ENCODE data around the gene PLOD1. TPM values are rescaled to one million over a fixed set of nuclear protein-coding genes. Genes with fewer than 3 reads are reported as not detected.

PLOD1 gene
- total RNA-seq, 2 donors from 2014 or later = 71.5 to 81.8 TPM

DNA sequence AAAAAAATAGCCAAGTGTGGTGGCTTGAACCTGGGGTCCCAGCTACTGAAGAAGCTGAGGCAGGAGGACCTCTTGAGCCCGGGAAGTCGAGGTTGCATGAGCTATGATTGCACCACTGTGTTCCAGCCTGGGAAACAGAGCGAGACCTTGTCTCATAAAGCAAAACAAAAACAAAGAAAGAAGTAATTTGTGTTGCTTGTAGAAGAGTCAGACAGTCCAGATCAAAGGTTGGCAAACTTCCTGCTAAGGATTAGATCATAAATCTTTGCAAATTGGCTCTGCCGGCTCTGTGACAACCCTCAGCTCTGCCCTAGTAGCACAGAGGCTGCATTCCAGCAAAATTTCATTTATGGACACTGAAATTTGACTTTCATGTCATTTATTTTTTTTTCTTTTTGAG, 26.7 kb downstream of the PLOD1 start:
- 93 to 95% methylated on average over 4 of the region's 4 CpGs for WGBS, 2 experiments (ENCODE audit: insufficient coverage in 1 of 2, insufficient read length in 1 of 2)
- TF ChIP-seq, protein P1, sequence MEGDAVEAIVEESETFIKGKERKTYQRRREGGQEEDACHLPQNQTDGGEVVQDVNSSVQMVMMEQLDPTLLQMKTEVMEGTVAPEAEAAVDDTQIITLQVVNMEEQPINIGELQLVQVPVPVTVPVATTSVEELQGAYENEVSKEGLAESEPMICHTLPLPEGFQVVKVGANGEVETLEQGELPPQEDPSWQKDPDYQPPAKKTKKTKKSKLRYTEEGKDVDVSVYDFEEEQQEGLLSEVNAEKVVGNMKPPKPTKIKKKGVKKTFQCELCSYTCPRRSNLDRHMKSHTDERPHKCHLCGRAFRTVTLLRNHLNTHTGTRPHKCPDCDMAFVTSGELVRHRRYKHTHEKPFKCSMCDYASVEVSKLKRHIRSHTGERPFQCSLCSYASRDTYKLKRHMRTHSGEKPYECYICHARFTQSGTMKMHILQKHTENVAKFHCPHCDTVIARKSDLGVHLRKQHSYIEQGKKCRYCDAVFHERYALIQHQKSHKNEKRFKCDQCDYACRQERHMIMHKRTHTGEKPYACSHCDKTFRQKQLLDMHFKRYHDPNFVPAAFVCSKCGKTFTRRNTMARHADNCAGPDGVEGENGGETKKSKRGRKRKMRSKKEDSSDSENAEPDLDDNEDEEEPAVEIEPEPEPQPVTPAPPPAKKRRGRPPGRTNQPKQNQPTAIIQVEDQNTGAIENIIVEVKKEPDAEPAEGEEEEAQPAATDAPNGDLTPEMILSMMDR (conservative IDR thresholded peaks at IDR 0.05) = no peak
- no peak overlapping the region for H3K4me3 ChIP-seq (ENCODE audit: low read length)
- no peak overlapping the region for H3K9ac ChIP-seq (ENCODE audit: extremely low read depth, low read length, poor library complexity, severe bottlenecking)
- DNase-seq = no peak
- no peaks in the 10 kb centered on the region for H3K9me3 Mint-ChIP-seq
- H3K4me3 Mint-ChIP-seq = no peak overlapping the region
- H3K4me1 ChIP-seq (ENCODE audit: control insufficient read depth, insufficient read depth, low read length) = no peaks in the 10 kb centered on the region
- no peak overlapping the region for H3K27ac Mint-ChIP-seq
- H3K9me3 ChIP-seq (ENCODE audit: control insufficient read depth, low read length) = no peaks in the 10 kb centered on the region
- H3K4me1 Mint-ChIP-seq = no peaks in the 10 kb centered on the region
- no peaks in the 10 kb centered on the region for H3K27me3 Mint-ChIP-seq (ENCODE audit: insufficient read depth)
- H3K36me3 Mint-ChIP-seq (ENCODE audit: low read depth) = peaks cover 36% of the 10 kb centered on the region
- no peaks in the 10 kb centered on the region for H3K27me3 ChIP-seq (ENCODE audit: control insufficient read depth, insufficient read depth, low read length, poor library complexity, severe bottlenecking)
- H3K36me3 ChIP-seq (ENCODE audit: control insufficient read depth, insufficient read depth, low read length) = peaks cover 41% of the 10 kb centered on the region
- no peak overlapping the region for H3K27ac ChIP-seq (ENCODE audit: low read depth, low read length)

DNA sequence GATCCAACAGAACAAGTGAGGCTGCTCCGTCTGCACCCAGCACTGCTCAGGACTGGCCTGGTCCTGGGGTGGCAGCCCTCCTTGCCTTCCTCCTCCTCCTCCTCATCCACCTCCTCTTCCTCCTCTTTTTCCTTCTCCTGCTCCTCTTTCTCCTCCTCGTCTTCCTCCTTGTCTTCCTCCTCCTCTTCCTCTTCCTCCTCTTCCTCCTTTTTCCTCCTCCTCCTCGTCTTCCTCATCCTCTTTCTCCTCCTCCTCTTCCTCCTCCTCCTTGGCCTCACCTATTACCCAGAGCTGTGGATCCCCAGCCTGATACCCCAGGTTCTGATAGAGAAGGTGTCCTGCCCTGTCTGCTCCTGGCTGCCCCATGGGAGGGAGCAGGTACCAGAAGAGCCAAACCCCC, 29.1 kb downstream of the PLOD1 start:
- no peak overlapping the region for H3K27ac Mint-ChIP-seq
- Histone ChIP-seq H3K9me3 (ENCODE audit: control insufficient read depth, low read length) (no peaks in the 10 kb centered on the region), H3K27me3 (ENCODE audit: control insufficient read depth, insufficient read depth, low read length, poor library complexity, severe bottlenecking) (no peaks in the 10 kb centered on the region), H3K4me1 (ENCODE audit: control insufficient read depth, insufficient read depth, low read length) (no peaks in the 10 kb centered on the region), H3K27ac (ENCODE audit: low read depth, low read length) (no peak overlapping the region), H3K4me3 (ENCODE audit: low read length) (no peak overlapping the region), H3K9ac (ENCODE audit: extremely low read depth, low read length, poor library complexity, severe bottlenecking) (no peak overlapping the region), H3K36me3 (ENCODE audit: control insufficient read depth, insufficient read depth, low read length) (peaks cover 19% of the 10 kb centered on the region)
- H3K9me3 Mint-ChIP-seq = no peaks in the 10 kb centered on the region
- TF ChIP-seq, protein P1 (conservative IDR thresholded peaks at IDR 0.05) = no peak
- DNase-seq = no peak
- H3K4me3 Mint-ChIP-seq = no peak overlapping the region
- 92 to 96% methylated on average over 2 to 3 of the region's 3 CpGs for WGBS, 2 experiments (ENCODE audit: insufficient coverage in 1 of 2, insufficient read length in 1 of 2)
- peaks cover 25% of the 10 kb centered on the region for H3K36me3 Mint-ChIP-seq (ENCODE audit: low read depth)
- no peaks in the 10 kb centered on the region for H3K4me1 Mint-ChIP-seq
- H3K27me3 Mint-ChIP-seq (ENCODE audit: insufficient read depth) = no peaks in the 10 kb centered on the region

DNA sequence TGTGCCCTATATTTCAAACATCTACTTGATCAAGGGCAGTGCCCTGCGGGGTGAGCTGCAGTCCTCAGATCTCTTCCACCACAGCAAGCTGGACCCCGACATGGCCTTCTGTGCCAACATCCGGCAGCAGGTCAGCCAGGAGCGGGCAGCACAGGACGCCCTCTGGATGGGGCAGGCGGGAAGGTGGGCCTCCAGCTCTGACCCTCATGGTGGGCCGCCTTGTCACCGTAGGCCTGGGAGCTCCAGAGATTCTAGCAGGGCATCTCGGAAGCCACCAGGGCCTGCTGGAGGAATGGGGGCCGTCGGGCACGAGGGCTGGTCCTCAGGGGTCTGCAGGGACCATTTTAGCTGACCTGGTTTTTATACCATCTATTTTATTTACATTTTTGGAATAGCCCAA, 30.1 kb downstream of the PLOD1 start:
- no peaks in the 10 kb centered on the region for H3K4me1 Mint-ChIP-seq
- H3K27ac ChIP-seq (ENCODE audit: low read depth, low read length) = no peak overlapping the region
- no peaks in the 10 kb centered on the region for H3K4me1 ChIP-seq (ENCODE audit: control insufficient read depth, insufficient read depth, low read length)
- H3K36me3 ChIP-seq (ENCODE audit: control insufficient read depth, insufficient read depth, low read length) = peaks cover 24% of the 10 kb centered on the region
- no peak overlapping the region for H3K27ac Mint-ChIP-seq
- no peak overlapping the region for H3K4me3 Mint-ChIP-seq
- 93 to 94% methylated on average over 6 to 12 of the region's 12 CpGs for WGBS, 2 experiments (ENCODE audit: insufficient coverage in 1 of 2, insufficient read length in 1 of 2)
- TF ChIP-seq, protein P1 (conservative IDR thresholded peaks at IDR 0.05) = no peak
- H3K27me3 ChIP-seq (ENCODE audit: control insufficient read depth, insufficient read depth, low read length, poor library complexity, severe bottlenecking) = no peaks in the 10 kb centered on the region
- no peaks in the 10 kb centered on the region for H3K9me3 ChIP-seq (ENCODE audit: control insufficient read depth, low read length)
- H3K27me3 Mint-ChIP-seq (ENCODE audit: insufficient read depth) = no peaks in the 10 kb centered on the region
- H3K4me3 ChIP-seq (ENCODE audit: low read length) = no peak overlapping the region
- H3K9me3 Mint-ChIP-seq = no peaks in the 10 kb centered on the region
- DNase-seq = no peak
- H3K36me3 Mint-ChIP-seq (ENCODE audit: low read depth) = peaks cover 25% of the 10 kb centered on the region
- H3K9ac ChIP-seq (ENCODE audit: extremely low read depth, low read length, poor library complexity, severe bottlenecking) = no peak overlapping the region

Data from endodermal cell (in vitro differentiated cells).